Stomach (tissue), 4 donors: ENCODE results near the gene ZSCAN2.

Experiments used
- EP300 ChIP-seq: sonication (generic); formaldehyde crosslinking; IDR thresholded peaks from one replicate; pipeline ENCODE4 v1.6.1; 2017; ENCODE audit warnings: antibody characterized with exemption
- POLR2AphosphoS5 ChIP-seq, 3 donors: sonication (generic); formaldehyde crosslinking; IDR thresholded peaks; one replicate each; pipeline ENCODE4 v1.6.1; 2016; ENCODE audit warnings: antibody characterized with exemption in 3 of 3
- TF ChIP-seq, protein P1 (sequence below), 7 experiments: fragments of 450-650 bp in 4 of 7; fragments of 200-600 bp in 3 of 7; sonication (generic) in 3 of 7; IDR thresholded peaks; one replicate each; pipeline ENCODE4 v1.5.1; 2016 to 2019; ENCODE audit warnings: antibody characterized with exemption in 7 of 7, control low read depth in 2 of 7, mild to moderate bottlenecking in 1 of 7

DNA sequence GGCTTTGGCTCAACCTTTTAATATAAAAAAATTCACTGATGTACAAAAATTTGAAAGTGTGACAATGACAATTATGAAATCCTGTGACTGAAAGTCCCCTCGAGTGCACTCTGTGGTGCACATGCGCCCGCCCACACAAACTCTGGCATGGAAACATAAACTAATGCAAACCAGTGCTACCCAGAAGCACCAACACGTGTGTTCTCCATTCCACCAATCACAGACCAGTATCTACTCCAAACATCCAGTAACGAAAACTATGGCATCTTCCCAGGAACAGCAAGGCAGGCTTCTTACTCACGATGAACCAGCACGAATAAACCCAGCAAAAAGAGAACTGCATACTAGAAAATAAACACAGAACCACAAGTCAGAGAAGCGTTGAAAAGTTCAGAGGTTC lies 68.9 kb downstream of the ZSCAN2 start:
- TF ChIP-seq, protein P1, sequence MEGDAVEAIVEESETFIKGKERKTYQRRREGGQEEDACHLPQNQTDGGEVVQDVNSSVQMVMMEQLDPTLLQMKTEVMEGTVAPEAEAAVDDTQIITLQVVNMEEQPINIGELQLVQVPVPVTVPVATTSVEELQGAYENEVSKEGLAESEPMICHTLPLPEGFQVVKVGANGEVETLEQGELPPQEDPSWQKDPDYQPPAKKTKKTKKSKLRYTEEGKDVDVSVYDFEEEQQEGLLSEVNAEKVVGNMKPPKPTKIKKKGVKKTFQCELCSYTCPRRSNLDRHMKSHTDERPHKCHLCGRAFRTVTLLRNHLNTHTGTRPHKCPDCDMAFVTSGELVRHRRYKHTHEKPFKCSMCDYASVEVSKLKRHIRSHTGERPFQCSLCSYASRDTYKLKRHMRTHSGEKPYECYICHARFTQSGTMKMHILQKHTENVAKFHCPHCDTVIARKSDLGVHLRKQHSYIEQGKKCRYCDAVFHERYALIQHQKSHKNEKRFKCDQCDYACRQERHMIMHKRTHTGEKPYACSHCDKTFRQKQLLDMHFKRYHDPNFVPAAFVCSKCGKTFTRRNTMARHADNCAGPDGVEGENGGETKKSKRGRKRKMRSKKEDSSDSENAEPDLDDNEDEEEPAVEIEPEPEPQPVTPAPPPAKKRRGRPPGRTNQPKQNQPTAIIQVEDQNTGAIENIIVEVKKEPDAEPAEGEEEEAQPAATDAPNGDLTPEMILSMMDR (IDR thresholded peaks at IDR 0.05), result no peak
- TF ChIP-seq POLR2AphosphoS5 (IDR thresholded peaks at IDR 0.05), result no peak
- no peak for TF ChIP-seq EP300
